ENCODE results near the gene CACYBP. TPM values are rescaled to one million over a fixed set of nuclear protein-coding genes. Genes with fewer than 3 reads are reported as not detected.
A peak's percentile ranks its signal among the peaks of the same experiment; 100 is the strongest.

The CACYBP gene
- total and polyA plus RNA-seq, 2 of the 13 experiments (the other 11 are each of a cell fraction or from before 2014, with no cell fraction given) = 18.4 to 183 TPM

DNA sequence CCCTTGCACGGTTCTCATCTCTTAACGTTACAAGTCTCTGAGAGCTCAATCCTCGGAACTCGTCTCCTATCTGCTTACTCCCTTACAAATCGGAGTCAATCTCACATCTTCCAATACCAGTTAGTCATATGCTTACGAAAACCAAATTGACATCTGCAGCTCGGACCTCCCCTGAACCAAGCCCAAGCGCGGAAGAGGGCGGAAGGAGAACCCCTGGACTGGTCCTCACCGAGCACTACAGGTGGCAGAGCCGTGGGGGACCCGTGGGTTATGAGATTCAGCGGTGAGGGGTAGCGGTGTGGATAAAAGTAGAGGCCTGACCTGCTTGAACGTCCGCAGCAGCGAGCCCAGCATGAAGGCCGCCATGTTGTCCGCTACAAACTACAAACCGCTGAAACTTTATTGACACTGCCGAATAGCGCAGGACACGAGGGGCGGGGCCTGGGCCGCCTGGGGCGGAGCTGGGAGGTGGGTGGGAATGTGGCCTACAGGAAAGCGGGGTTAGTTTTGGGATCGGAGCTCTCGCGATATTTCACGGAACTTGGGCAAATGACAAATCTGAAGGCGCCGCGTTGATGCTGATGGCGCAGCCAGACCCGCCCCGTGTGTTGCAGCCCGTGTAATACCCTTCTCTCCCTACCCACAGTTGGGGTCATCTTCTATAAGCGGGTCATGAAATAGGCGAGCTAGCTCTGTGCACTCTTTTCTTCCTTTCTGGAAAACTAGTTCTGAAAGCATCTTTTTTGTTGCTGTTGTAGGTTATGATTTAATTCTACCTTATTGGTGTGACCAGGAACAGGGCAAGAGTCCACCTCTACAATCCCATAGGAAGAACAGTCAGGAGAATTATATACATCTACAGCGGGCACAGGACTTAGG lies 23.5 kb downstream of the CACYBP start, which contains the start of gene MRPS14 (continued):
- TF ChIP-seq JUND (CRISPR knock-in tag; IDR thresholded peaks at IDR 0.05) (no peak), ZNF24 (IDR thresholded peaks at IDR 0.05) (no peak), ZNF558 (CRISPR knock-in tag; IDR thresholded peaks at IDR 0.05; ENCODE audit: borderline replicate concordance) (no peak), CBX5 (CRISPR knock-in tag; IDR thresholded peaks at IDR 0.05; ENCODE audit: borderline replicate concordance) (peak; percentile 83), ZNF766 (CRISPR knock-in tag; IDR thresholded peaks at IDR 0.05; ENCODE audit: borderline replicate concordance) (no peak), ZNF282 (IDR thresholded peaks at IDR 0.05; ENCODE audit: partially characterized antibody) (no peak), ESRRA (CRISPR knock-in tag; IDR thresholded peaks at IDR 0.05; ENCODE audit: low read depth) (peak; percentile 28), HNF1A (IDR thresholded peaks at IDR 0.05; ENCODE audit: low read depth) (peak; percentile 23; the same call in 1 of the 2 replicates), HNF1A (CRISPR knock-in tag; IDR thresholded peaks at IDR 0.05; ENCODE audit: borderline replicate concordance) (no peak), ZFP36L1 (CRISPR knock-in tag; IDR thresholded peaks at IDR 0.05) (no peak), ZMYM3 (CRISPR knock-in tag; IDR thresholded peaks at IDR 0.05) (no peak), ZNF598 (CRISPR knock-in tag; IDR thresholded peaks at IDR 0.05; ENCODE audit: borderline replicate concordance) (peak; percentile 66; the same call in 1 of the 2 replicates), HIVEP1 (CRISPR knock-in tag; IDR thresholded peaks at IDR 0.05) (no peak), ZNF605 (CRISPR knock-in tag; IDR thresholded peaks at IDR 0.05) (peak; percentile 75; the same call in 1 of the 2 replicates), ZNF770 (CRISPR knock-in tag; IDR thresholded peaks at IDR 0.05) (0 out of 2 replicates have a peak, but pooled peaks have one; percentile 30), ZNF232 (CRISPR knock-in tag; IDR thresholded peaks at IDR 0.05; ENCODE audit: borderline replicate concordance) (0 out of 2 replicates have a peak, but pooled peaks have one; percentile 39), GZF1 (CRISPR knock-in tag; IDR thresholded peaks at IDR 0.05) (no peak), BATF2 (CRISPR knock-in tag; IDR thresholded peaks at IDR 0.05) (no peak)
- TF ChIP-seq, protein P1, sequence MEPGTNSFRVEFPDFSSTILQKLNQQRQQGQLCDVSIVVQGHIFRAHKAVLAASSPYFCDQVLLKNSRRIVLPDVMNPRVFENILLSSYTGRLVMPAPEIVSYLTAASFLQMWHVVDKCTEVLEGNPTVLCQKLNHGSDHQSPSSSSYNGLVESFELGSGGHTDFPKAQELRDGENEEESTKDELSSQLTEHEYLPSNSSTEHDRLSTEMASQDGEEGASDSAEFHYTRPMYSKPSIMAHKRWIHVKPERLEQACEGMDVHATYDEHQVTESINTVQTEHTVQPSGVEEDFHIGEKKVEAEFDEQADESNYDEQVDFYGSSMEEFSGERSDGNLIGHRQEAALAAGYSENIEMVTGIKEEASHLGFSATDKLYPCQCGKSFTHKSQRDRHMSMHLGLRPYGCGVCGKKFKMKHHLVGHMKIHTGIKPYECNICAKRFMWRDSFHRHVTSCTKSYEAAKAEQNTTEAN (CRISPR knock-in tag; conservative IDR thresholded peaks at IDR 0.05) = no peak

Data from HepG2 (cell line).